Measurements from ENCODE around the gene MAD2L2.

Gene MAD2L2

DNA sequence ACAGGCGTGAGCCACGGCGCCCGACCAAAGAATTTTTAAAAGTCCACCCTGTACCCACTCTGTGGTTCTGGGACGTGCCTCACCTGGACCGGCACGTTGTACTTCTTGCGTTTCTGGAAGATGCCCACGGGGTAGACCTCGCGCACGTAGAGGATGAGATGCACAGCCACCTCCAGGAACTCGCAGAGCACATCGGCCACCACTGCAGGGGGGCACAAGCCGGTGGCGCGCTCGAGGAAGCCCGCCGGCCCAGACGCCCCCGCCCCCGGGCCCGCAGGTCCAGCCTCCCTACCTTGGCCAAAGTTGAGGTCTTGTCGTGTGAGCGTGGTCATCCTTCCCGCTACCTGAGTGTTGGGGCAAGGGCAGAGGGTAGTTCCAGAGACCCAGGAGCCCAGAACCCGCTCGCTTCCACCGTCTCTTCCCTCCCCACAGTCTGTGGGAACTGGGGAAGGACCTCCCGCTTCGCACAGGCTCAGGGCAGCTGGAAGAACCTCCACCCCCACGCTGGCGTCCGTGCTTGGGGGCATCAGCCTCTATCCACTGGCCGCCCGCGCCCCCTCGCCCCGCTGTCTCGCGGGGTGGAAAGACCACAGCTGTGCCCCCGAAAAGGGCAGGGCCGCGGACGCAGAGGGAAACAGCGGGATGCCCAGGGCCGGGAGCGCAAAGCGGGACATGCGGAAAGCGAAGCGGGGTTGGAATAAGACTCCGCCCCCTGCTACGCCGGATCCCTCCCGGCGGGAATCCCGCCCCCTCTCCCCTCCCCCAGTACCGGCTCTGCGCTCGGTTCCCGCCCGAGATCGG, 478 bp downstream of the MAD2L2 start:
- DNase-seq: peak; percentile 67

- no peak for DNase-seq
These were observed 2.5 kb downstream of the MAD2L2 start for GRCh38 chr1:11678442-11678841.

DNA sequence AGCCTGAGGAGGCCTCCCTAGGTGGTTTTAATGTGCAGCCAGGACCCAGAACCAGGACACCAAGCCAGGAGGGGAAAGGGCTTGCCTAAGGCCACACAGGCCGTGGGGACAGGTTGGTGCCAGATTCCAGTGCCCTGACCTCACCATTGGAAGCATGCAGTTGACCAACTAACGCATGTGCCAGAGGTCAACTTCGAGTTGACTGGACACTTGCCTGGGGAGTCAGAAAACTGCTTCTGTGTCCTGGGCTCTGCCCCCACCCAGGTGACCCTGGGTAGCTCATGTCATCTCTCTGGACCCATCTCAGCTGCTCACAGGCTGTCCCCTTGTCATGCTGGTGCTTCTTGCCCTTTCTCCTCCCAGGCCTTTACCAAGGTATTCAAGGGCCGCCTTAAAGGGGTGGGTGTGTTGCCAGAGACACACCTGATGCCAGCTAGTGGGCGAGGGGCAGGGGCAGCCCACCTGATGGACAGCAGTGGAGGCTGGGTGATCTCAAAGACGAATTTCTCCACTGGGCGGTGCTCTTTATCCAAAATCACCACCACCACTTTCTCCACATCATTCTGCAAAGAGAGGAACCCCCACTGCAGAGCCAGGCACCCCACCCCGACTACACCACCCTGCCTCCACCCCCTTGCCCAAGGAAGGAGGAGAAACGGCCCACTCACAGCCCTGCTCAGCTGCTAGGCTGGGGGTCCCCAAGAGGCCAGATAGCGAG, 4.4 kb downstream of the MAD2L2 start:
- no peak for DNase-seq

DNA sequence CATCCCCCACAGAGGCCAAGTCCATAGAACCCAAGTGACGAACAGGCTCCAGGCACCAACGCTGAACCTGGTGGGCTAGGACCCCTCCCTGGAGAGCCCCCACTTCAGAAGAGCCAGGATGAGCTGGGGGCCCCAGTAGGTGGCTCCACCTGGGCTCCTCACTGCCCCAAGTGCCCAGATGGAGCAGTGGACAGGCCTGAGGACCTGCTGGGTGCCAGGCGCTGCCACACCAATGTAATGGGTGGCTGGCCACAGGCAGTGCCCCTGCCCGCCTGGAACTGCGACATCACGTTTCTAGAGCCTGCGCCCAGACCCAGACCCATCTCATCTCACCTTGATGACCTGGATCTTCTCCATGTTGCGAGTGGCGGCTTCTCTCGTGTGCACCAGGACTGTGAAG, 5.6 kb downstream of the MAD2L2 start:
- no peak for DNase-seq

- no peak for DNase-seq
These were observed 6.5 kb downstream of the MAD2L2 start for GRCh38 chr1:11674488-11674887.

GRCh38 chr1:11673089-11673769, 7.7 kb downstream of the MAD2L2 start:
- DNase-seq: no peak

DNA sequence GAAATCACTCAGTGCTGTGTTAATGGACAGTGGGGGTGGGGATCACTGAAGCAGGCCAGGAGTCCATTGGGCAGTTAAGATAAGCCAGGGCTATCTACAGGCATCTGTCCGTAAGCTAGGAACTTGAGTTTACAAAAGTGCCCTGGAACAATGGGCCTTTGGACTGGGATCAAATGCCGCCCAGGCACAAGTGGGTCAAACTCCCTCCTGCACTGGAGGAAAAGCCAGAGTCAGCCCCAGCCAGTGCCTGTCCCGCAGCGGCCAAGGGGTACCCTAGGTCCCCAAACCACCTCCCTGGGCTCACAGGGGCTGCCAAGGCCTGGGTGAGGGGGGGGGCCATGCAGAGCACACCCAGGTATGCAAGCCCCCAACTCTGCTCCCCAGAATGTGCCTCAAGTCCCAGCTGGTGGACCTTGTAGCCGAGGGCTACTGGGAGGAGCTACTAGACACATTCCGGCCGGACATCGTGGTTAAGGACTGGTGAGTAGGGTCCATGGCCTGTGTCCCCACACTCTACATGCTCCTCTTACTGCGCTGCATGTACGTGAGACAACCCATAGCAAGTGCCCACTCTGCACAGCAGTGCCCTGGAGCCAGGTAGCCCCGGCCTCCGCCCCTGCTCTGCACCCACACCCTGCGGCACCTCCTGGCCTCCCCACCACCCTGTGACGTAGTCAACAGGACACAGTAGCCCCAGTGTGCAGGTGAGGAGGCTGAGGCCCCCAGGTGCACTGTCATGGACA, 9.2 kb downstream of the MAD2L2 start:
- DNase-seq: no peak

- no peak for DNase-seq
These were observed 9.8 kb downstream of the MAD2L2 start for GRCh38 chr1:11671205-11671543.

DNA sequence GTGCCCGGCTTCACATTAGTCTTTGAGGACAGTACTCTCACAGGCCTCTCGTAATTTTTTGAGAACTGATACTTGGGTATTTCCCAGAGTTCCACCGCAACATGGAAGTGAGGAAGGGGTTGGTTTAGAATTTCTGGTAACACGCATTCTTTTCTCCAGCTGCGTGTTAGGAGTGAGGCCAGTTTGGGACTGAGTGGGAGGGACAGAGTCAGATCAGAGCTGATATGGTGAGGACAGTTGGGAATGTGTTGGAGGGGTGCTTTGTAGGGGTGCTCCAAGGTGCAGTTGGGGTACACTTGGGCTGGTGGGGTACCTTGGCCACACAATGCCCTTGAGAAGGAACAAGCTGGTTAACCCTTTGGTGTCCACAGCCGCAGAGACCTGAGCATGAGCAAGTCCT, 10.2 kb downstream of the MAD2L2 start:
- DNase-seq: no peak

DNA sequence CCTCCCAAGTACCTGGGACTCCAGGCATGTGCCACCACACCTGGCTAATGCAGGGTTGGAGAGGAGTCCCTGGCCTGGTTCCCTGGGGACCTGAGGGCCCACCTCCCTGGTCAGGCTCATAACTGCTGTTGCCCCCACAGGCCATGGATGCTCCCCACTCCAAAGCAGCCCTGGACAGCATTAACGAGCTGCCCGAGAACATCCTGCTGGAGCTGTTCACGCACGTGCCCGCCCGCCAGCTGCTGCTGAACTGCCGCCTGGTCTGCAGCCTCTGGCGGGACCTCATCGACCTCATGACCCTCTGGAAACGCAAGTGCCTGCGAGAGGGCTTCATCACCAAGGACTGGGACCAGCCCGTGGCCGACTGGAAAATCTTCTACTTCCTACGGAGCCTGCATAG, 12.4 kb downstream of the MAD2L2 start:
- DNase-seq: no peak

DNA sequence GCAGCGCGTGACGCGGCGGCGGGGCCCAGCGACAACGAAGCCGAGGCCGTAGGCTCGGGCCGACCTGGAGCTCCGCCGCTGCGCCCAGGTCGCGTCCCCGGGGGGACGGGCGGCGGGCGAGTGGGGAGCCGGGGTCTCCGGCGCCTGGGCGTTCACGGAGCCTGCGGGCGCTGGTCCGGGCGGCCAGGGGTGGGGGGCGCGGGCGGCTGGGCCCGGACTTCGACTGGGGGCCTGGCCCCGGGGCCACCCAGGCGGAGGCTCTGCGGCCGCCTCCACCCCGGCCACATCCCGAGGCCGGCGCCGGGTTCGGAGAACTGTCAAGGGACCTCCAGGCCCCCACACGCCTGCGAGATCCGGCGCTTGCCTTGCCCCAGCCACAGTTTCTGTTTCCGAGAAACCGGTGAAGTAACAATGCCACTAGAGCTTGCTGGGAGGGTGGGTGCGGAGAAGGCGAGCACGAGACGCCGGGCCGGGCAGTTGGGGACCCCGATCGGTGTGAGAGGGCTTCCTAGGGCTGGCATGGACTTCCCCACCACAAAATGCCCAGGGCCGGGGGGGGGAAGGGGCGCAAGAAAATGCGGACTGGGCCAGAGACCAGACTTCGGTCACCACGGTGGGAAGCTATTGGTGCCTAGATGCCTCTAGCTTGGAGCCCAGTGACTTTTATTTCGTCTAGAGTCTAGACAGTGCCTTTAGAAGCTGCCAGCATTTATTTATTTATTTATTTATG, 16.4 kb downstream of the MAD2L2 start:
- peak; percentile 50 for DNase-seq

DNA sequence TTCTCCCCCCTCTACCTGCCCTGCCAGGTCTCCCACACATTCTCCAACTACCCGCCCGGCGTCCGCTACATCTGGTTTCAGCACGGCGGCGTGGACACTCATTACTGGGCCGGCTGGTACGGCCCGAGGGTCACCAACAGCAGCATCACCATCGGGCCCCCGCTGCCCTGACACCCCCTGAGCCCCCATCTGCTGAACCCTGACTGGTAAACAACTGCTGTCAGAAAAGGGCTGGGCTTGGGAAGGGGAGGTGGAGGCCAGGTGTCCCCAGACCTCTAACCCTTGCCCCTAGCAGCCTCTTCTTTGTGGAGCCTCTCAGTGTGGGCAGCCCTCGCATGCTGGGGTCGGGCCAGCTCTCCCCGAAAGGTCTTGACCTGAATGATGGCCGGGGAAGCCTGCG, 19.8 kb downstream of the MAD2L2 start:
- no peak for DNase-seq

GRCh38 chr1:11659748-11660147, 21.2 kb downstream of the MAD2L2 start:
- DNase-seq: no peak

DNA sequence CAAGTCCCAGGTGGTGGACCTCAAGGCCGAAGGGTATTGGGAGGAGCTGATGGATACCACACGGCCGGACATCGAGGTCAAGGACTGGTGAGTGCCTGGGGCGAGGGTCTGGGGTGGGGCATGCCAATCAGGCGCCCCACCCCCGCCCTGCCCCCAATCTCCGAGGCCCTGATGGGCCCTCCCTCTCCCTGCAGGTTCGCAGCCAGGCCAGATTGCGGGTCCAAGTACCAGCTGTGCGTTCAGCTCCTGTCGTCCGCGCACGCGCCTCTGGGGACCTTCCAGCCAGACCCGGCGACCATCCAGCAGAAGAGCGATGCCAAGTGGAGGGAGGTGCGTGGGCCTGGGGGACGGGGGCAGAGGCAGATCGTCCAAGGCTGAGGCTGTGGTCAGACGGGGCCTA, 22.4 kb downstream of the MAD2L2 start:
- no peak for DNase-seq

- DNase-seq: no peak
These were observed 23.3 kb downstream of the MAD2L2 start for GRCh38 chr1:11657654-11658053.

- peak; percentile 24 for DNase-seq
These were observed 25.8 kb downstream of the MAD2L2 start for GRCh38 chr1:11654939-11655808.

- DNase-seq: peak; percentile 55
These were observed 26.6 kb downstream of the MAD2L2 start, which contains the start of the genes FBXO2 and FBXO44 for GRCh38 chr1:11654137-11654938. Gene FBXO2 (minus strand): TSS chr1:11654429. CDS start chr1:11654340, 89 bp downstream. Gene FBXO44 (plus strand): TSS chr1:11654877. CDS start chr1:11655836, 959 bp downstream.

- no peak for DNase-seq
These were observed 27.1 kb downstream of the MAD2L2 start for GRCh38 chr1:11653861-11654136.

GRCh38 chr1:11653101-11653860, 27.7 kb downstream of the MAD2L2 start:
- peak; percentile 23 for DNase-seq
